ENCODE data around the gene AGTR2.
"Not testable (repeated sequence)": the region's sequence is repeated elsewhere in the genome, so short reads cannot be mapped to it uniquely, and the experiment has no call there.

The AGTR2 gene

DNA sequence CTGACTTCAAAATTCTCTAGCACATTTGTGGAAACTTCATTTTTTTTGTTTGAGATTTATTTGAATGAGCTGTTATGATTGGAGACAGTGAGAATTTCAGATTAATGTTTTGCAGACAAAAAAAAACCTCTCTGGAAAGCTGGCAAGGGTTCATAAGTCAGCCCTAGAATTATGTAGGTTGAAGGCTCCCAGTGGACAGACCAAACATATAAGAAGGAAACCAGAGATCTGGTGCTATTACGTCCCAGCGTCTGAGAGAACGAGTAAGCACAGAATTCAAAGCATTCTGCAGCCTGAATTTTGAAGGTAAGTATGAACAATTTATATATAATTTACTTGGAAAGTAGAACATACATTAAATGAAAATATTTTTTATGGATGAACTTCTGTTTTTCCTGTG, at the start of gene AGTR2:
TSS of gene AGTR2 (plus strand) at position 234 of the 400 bp plus-strand sequence. CDS start 1,537 bp downstream, outside the sequence.
- no peak for DNase-seq (ENCODE audit: low spot score)

GRCh38 chrX:116135277-116135676, 35.3 kb upstream of the AGTR2 start:
- DNase-seq (ENCODE audit: low spot score) = no peak

GRCh38 chrX:116141270-116141669, 29.3 kb upstream of the AGTR2 start:
- DNase-seq (ENCODE audit: low spot score) = not testable (repeated sequence)

DNA sequence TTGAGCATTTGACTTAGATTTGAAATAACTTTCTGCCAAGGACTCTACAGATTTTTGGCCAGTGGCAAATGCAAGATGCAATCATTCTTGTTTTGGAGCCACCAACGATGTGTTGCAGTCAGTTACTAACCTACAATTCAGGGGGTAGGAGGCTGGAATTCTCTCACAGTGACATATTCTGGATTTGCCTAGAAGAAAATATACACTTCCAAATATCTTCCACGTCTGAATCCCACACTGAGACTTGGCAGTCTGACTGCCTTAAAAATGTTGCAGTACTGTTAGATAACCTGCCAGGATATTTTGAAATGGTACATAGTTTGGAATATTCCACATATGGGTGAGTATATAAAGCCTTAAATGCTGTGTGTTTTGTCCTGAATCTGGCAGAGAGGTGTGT, 27.6 kb upstream of the AGTR2 start:
- DNase-seq (ENCODE audit: low spot score) = no peak

DNA sequence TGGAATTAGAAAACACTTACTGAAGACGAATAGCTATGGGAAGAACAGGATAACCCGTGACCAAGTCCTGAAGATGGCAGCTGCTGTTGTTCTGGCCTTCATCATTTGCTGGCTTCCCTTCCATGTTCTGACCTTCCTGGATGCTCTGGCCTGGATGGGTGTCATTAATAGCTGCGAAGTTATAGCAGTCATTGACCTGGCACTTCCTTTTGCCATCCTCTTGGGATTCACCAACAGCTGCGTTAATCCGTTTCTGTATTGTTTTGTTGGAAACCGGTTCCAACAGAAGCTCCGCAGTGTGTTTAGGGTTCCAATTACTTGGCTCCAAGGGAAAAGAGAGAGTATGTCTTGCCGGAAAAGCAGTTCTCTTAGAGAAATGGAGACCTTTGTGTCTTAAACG, 2.4 kb downstream of the AGTR2 start:
- no peak for DNase-seq (ENCODE audit: low spot score)

- DNase-seq (ENCODE audit: low spot score) = no peak
Measured at GRCh38 chrX:116181300-116181699, 10.8 kb downstream of the AGTR2 start.

DNA sequence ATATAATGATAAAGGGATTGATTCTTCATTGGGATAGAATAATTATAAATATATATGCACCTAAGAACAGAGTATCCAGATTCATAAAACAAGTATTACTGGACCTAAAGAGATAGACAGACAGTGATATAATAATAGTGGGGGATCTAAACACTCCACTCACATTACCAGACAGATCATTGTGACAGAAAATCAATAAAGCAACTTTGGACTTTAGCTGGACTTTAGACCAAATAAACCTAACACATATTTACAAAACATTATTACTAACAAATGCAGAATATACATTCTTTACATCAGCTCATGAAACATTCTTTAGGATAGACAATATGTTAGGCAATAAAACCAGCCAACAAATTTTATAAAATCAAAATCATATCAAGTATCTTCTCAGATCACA, 14.6 kb downstream of the AGTR2 start:
- DNase-seq (ENCODE audit: low spot score) = no peak

- DNase-seq (ENCODE audit: low spot score) = no peak
Measured at GRCh38 chrX:116194649-116195048, 24.1 kb downstream of the AGTR2 start.

- no peak for DNase-seq (ENCODE audit: low spot score)
Measured at GRCh38 chrX:116198235-116198634, 27.7 kb downstream of the AGTR2 start.

DNA sequence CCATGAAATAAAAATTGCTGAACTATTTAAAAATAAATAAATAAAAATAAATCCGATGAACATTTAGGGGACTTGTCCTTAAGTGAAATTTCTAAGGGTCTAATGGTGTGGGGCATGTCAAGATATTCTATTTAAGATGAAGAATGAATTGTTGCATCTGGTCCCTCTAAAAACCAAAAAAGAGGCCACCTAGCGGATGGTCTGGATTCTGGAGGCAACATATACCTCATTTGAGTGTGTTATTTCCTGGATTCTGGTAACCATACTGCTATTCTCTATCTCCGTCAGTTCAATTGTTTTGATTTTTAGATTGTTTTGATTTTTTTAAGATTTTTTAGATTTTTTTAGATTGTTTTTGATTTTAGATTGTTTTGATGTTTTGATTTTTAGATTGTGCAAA, 28.3 kb downstream of the AGTR2 start:
- no peak for DNase-seq (ENCODE audit: low spot score)

- peak; percentile 15 for DNase-seq (ENCODE audit: low spot score)
Measured at GRCh38 chrX:116204932-116205331, 34.4 kb downstream of the AGTR2 start.

DNA sequence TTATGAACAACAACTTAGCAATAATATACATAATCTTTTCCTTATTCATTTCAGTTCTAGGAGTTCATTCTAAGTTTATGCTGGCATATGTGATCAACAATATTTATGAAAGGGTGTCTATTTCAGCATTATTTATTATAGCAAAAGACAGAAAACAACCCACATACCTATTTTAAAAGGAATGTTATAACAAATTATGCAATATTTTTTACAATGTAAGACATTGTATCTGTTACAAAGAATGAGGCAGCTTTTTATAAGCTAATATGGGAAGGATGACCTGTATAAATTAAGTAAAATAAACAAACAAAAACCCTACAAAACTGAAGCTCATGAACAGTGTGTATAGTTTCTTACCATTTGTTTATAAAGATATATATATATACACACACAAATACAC, 42.7 kb downstream of the AGTR2 start:
- DNase-seq (ENCODE audit: low spot score) = no peak

GRCh38 chrX:116217080-116217479, 46.5 kb downstream of the AGTR2 start:
- not testable (repeated sequence) for DNase-seq (ENCODE audit: low spot score)
